MCF 10A (cell line): Measurements from ENCODE around the gene GFM2. TPM values are rescaled to one million over a fixed set of nuclear protein-coding genes. Genes with fewer than 3 reads are reported as not detected.
"Not testable (repeated sequence)": the region's sequence is repeated elsewhere in the genome, so short reads cannot be mapped to it uniquely, and the experiment has no call there.

ENCODE experiments used
- BruUV-seq: library from RNA; stranded (reverse); fragments of 400-500 nt; replicated peaks from 2 replicates; lab custom pipeline; 2021; lab: Mats Ljungman, UMichigan
- CTCF ChIA-PET: fragments of 300-600 bp; sonication (Branson Sonifier 250); formaldehyde crosslinking; extraction: SDS; loops from one replicate; lab custom pipeline; 2021; ENCODE audit warnings: antibody characterized with exemption, inconsistent platforms; lab: Yijun Ruan, JAX
- POLR2A ChIA-PET: fragments of 300-600, 350-650 bp; sonication (Branson Sonifier 250); formaldehyde crosslinking; extraction: SDS; loops from one replicate; lab custom pipeline; 2020; ENCODE audit warnings: antibody characterized with exemption, inconsistent platforms; lab: Yijun Ruan, JAX
- DNase-seq: peaks from one replicate; pipeline ENCODE4 v3.0.0-alpha.2; 2018; ENCODE audit not compliant: unreplicated experiment
- H3K27ac Mint-ChIP-seq: one replicate; pipeline ENCODE4 v1.8.0; 2022; ENCODE audit warnings: mild to moderate bottlenecking, low read depth, mixed read lengths; ENCODE audit not compliant: unreplicated experiment
- H3K27me3 Mint-ChIP-seq: one replicate; pipeline ENCODE4 v1.8.0; 2022; ENCODE audit warnings: mixed read lengths; ENCODE audit not compliant: insufficient read depth, unreplicated experiment
- H3K36me3 Mint-ChIP-seq: one replicate; pipeline ENCODE4 v1.8.0; 2022; ENCODE audit warnings: mild to moderate bottlenecking, moderate library complexity, mixed read lengths; ENCODE audit not compliant: insufficient read depth, unreplicated experiment
- H3K4me1 Mint-ChIP-seq: one replicate; pipeline ENCODE4 v1.8.0; 2022; ENCODE audit warnings: mixed read lengths; ENCODE audit not compliant: insufficient read depth, unreplicated experiment
- H3K4me3 Mint-ChIP-seq: one replicate; pipeline ENCODE4 v1.8.0; 2022; ENCODE audit warnings: mild to moderate bottlenecking, moderate library complexity, mixed read lengths; ENCODE audit not compliant: unreplicated experiment
- H3K9me3 Mint-ChIP-seq: one replicate; pipeline ENCODE4 v1.8.0; 2022; ENCODE audit warnings: mixed read lengths; ENCODE audit not compliant: unreplicated experiment
- intact Hi-C: fragments of 100-400 bp; cut with micrococcal nuclease; formaldehyde crosslinking; loops from 2 replicates; pipeline ENCODE4 v1.14.1; 2022
- total RNA-seq: library from RNA; stranded (reverse); gene quantifications from 2 replicates; pipeline ENCODE4 v1.2.3, GENCODE V29; 2022
- TF ChIP-seq, protein P1 (sequence below): fragments of 200-600 bp; IDR thresholded peaks from one replicate; pipeline ENCODE4 v1.8.0; 2022; ENCODE audit warnings: antibody characterized with exemption, mild to moderate bottlenecking; ENCODE audit not compliant: unreplicated experiment

The GFM2 gene
- total RNA-seq, 1 experiment from 2014 or later, result 26.4 TPM

GRCh38 chr5:74684900-74685851 is 81.7 kb downstream of the GFM2 start, which contains the start of gene HEXB:
HEXB (plus strand) TSS chr5:74685233; CDS start chr5:74685261, 28 bp downstream.
- intact Hi-C loops, result no loop called here
- TF ChIP-seq, protein P1, sequence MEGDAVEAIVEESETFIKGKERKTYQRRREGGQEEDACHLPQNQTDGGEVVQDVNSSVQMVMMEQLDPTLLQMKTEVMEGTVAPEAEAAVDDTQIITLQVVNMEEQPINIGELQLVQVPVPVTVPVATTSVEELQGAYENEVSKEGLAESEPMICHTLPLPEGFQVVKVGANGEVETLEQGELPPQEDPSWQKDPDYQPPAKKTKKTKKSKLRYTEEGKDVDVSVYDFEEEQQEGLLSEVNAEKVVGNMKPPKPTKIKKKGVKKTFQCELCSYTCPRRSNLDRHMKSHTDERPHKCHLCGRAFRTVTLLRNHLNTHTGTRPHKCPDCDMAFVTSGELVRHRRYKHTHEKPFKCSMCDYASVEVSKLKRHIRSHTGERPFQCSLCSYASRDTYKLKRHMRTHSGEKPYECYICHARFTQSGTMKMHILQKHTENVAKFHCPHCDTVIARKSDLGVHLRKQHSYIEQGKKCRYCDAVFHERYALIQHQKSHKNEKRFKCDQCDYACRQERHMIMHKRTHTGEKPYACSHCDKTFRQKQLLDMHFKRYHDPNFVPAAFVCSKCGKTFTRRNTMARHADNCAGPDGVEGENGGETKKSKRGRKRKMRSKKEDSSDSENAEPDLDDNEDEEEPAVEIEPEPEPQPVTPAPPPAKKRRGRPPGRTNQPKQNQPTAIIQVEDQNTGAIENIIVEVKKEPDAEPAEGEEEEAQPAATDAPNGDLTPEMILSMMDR, result no peak
- no peaks in the 10 kb centered on the region for H3K27me3 Mint-ChIP-seq
- H3K4me3 Mint-ChIP-seq, result peak within 1 kb of the TSS; percentile 80
- no peaks in the 10 kb centered on the region for H3K9me3 Mint-ChIP-seq
- peak; percentile 85 for DNase-seq
- peaks cover 11% of the 10 kb centered on the region for H3K36me3 Mint-ChIP-seq
- peak within 1 kb of the TSS; percentile 46 for H3K27ac Mint-ChIP-seq
- ChIA-PET POLR2A (interaction anchor here (0.8 to 2.0 kb wide), 9 partner anchors 12 to 332 kb away, joined by 3 to 9 read pairs (median 3); no protein-coding TSS in a partner anchor), CTCF (interaction anchor here (1.4 to 3.3 kb wide), 2 partner anchors 12 to 234 kb away, joined by 5 to 12 read pairs; no protein-coding TSS in a partner anchor)
- no TSS peak for BruUV-seq
- H3K4me1 Mint-ChIP-seq, result peaks cover 18% of the 10 kb centered on the region

DNA sequence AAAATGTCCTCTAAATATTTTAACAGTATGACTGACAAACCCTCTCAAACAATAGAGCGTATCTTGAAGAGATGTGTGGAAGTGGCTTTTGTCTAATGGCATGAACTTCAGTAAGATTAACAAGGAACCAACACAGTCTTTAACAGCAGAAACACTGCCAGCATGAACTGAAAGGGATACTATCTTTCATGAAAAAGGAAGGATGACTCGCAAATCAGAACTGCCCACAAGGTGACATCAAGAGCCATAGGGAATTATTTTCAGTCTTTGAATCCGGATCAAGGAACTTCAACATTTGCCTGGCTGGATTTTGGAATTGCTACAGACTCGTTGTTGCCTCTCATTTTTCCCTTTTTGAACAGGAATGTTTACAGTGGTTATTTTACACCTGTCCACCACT is 87.0 kb downstream of the GFM2 start:
- no peak overlapping the region for H3K4me3 Mint-ChIP-seq

DNA sequence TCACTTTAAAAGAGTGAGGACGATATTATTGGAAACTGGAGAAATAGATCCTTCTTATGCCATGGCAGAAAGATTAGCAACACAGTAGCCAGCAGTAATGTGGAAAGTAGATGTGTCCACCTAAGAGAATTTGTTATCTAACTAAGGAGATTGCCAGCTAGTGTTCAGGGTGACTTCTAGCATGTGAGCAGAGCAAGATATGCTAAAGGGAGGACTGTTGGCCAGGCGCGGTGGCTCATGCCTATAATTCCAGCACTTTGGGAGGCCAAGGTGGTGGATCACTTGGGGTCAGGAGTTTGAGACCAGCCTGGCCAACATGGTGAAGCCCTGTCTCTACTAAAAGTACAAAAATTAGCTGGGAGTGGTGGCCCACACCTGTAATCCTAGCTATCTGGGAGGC is 87.6 kb downstream of the GFM2 start:
- H3K36me3 Mint-ChIP-seq, H3K9me3 Mint-ChIP-seq, intact Hi-C loops, H3K27me3 Mint-ChIP-seq, H3K4me3 Mint-ChIP-seq, H3K4me1 Mint-ChIP-seq, BruUV-seq, CTCF ChIA-PET, DNase-seq, POLR2A ChIA-PET, H3K27ac Mint-ChIP-seq: not testable (repeated sequence)

More for the DNA sequence above, 87.0 kb downstream of the GFM2 start:
- TF ChIP-seq, protein P1, result no peak
- ChIA-PET CTCF (no interaction called here), POLR2A (interaction anchor here (0.7 kb wide), 1 partner anchor 836 kb away, joined by 3 read pairs; no protein-coding TSS in a partner anchor)
- DNase-seq, result no peak
- H3K27me3 Mint-ChIP-seq, result no peaks in the 10 kb centered on the region
- no peaks in the 10 kb centered on the region for H3K36me3 Mint-ChIP-seq
- H3K4me1 Mint-ChIP-seq, result no peaks in the 10 kb centered on the region
- no TSS peak for BruUV-seq
- no peaks in the 10 kb centered on the region for H3K9me3 Mint-ChIP-seq
- no peak overlapping the region for H3K27ac Mint-ChIP-seq
- intact Hi-C loops, result no loop called here

- H3K9me3 Mint-ChIP-seq, intact Hi-C loops, H3K4me3 Mint-ChIP-seq, H3K27me3 Mint-ChIP-seq, H3K36me3 Mint-ChIP-seq, H3K27ac Mint-ChIP-seq, DNase-seq, BruUV-seq: not testable (repeated sequence)
- peaks cover 11% of the 10 kb centered on the region for H3K4me1 Mint-ChIP-seq
- ChIA-PET CTCF (interaction anchor here (0.6 to 1.5 kb wide), 3 partner anchors 49 to 133 kb away, joined by 3 to 6 read pairs (median 4); partner anchors contain the start of gene GFM2), POLR2A (interaction anchor here (0.8 kb wide), 1 partner anchor 37 kb away, joined by 3 read pairs; no protein-coding TSS in a partner anchor)
These were observed 88.8 kb downstream of the GFM2 start for GRCh38 chr5:74678123-74678522.

DNA sequence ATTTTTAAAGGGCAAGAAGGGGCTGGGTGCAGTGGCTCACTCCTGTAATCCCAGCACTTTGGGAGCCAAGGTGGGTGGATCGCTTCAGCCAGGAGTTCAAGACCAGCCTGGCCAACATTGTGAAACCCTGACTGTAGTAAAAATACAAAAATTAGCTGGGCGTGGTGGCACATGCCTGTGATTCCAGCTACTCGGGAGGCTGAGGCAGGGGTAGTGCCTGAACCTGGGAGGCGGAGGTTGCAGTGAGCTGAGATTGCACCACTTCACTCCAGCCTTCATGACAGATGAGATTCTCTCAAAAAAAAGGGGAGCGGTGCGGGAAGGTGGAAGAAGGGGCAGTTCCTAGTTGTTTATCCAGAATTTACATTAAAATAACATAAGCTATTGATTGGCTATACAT is 90.5 kb downstream of the GFM2 start:
- H3K9me3 Mint-ChIP-seq, H3K27ac Mint-ChIP-seq, intact Hi-C loops, DNase-seq, H3K36me3 Mint-ChIP-seq, H3K27me3 Mint-ChIP-seq, BruUV-seq, H3K4me3 Mint-ChIP-seq: not testable (repeated sequence)
- peaks cover 13% of the 10 kb centered on the region for H3K4me1 Mint-ChIP-seq
- ChIA-PET POLR2A (interaction anchor here (1.2 kb wide), 1 partner anchor 87 kb away, joined by 3 read pairs; no protein-coding TSS in a partner anchor), CTCF (interaction anchor here (0.6 to 5.3 kb wide), 5 partner anchors 90 to 914 kb away, joined by 3 to 68 read pairs (median 4); partner anchors contain the start of gene GFM2)
